ENCODE measurements around the gene DOC2B.

- TF ChIP-seq POLR2A (IDR thresholded peaks at IDR 0.05; ENCODE audit: low read depth): no peak
- TF ChIP-seq POLR2AphosphoS5 (IDR thresholded peaks at IDR 0.05): no peak
- no peak for TF ChIP-seq CTCF (IDR thresholded peaks at IDR 0.05)
These were observed 44.1 kb upstream of the DOC2B start for GRCh38 chr17:225551-225950.

Data from esophagus muscularis mucosa (tissue), 3 donors.